Osteoblast (primary cell): ENCODE data around the gene LRP1B. TPM values are rescaled to one million over a fixed set of nuclear protein-coding genes. Genes with fewer than 3 reads are reported as not detected.

Experiments used
- DNase-seq: peaks from one replicate; pipeline ENCODE4 v3.0.0; 2011; ENCODE audit warnings: low spot score, mixed read lengths; ENCODE audit not compliant: insufficient read length; ENCODE audit errors: missing footprints
- H2AFZ ChIP-seq: 2 replicates; pipeline ENCODE4 v1.6.0; 2011; ENCODE audit warnings: mild to moderate bottlenecking, low read length
- H3K27ac ChIP-seq: 2 replicates; pipeline ENCODE4 v1.5.1; 2011; ENCODE audit warnings: mild to moderate bottlenecking, low read depth, low read length, moderate library complexity
- H3K27me3 ChIP-seq: 2 replicates; pipeline ENCODE4 v1.6.0; 2012; ENCODE audit warnings: mild to moderate bottlenecking, control low read depth, inconsistent platforms, low read length, moderate library complexity; ENCODE audit not compliant: insufficient read depth
- H3K36me3 ChIP-seq: 2 replicates; pipeline ENCODE4 v1.5.1; 2011; ENCODE audit warnings: mild to moderate bottlenecking, low read length, control low read depth, moderate library complexity; ENCODE audit not compliant: insufficient read depth
- H3K4me1 ChIP-seq: 2 replicates; pipeline ENCODE4 v1.5.1; 2011; ENCODE audit warnings: mild to moderate bottlenecking, low read length, control low read depth, moderate library complexity; ENCODE audit not compliant: insufficient read depth
- H3K4me2 ChIP-seq: 2 replicates; pipeline ENCODE4 v1.6.0; 2011; ENCODE audit warnings: mild to moderate bottlenecking, low read length; ENCODE audit not compliant: insufficient read depth
- H3K4me3 ChIP-seq: fragments of 200-600 bp; sonication (generic); 3 replicates; pipeline ENCODE4 v1.5.1; 2012; ENCODE audit warnings: mild to moderate bottlenecking, low read length, inconsistent platforms; ENCODE audit not compliant: insufficient read depth
- H3K79me2 ChIP-seq: 2 replicates; pipeline ENCODE4 v1.6.0; 2012; ENCODE audit warnings: mild to moderate bottlenecking, low read length, control low read depth, inconsistent platforms; ENCODE audit not compliant: insufficient read depth
- H3K9me3 ChIP-seq: 2 replicates; pipeline ENCODE4 v1.5.1; 2011; ENCODE audit warnings: low read depth, low read length, control low read depth
- H4K20me1 ChIP-seq: 2 replicates; pipeline ENCODE4 v1.6.0; 2012; ENCODE audit warnings: mild to moderate bottlenecking, low read length, control low read depth; ENCODE audit not compliant: insufficient read depth
- total RNA-seq: library from RNA; depleted of rRNA; stranded (reverse); fragments of >200 nt; gene quantifications from 2 replicates; pipeline ENCODE4 v1.2.3, GENCODE V29; 2012
- TF ChIP-seq, protein P1 (sequence below): IDR thresholded peaks from 2 replicates; pipeline ENCODE4 v1.5.1; 2011; ENCODE audit warnings: mild to moderate bottlenecking, low read depth, low read length, moderate library complexity; ENCODE audit errors: extremely low read depth

LRP1B gene
- total RNA-seq, 1 donor: not detected

DNA sequence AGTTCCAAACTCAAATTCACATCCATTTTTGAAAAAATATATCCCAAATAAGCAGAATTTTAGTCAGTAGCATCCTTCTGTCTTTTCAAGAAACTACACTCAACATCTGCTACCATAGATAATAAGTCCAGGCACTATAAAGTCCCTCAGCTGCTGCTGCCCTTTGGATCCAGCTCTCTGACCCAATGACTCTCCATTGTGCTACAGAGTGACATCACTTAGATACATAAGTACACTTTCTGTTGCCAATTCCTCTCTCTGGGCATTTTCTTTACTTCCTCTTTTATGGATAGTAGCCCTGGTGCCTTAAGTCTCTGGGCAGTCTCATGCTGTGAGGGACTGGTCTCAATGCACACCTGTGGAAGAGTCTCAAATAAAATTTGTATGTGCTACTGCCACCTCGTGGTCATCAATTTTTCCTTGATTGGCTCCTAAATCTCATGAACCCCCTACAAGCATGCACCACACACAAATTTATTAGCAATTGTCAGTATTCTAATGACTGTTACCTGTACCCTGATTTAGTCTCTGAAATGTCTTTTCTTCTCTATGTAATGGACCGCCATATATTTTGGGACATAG, 219.2 kb downstream of the LRP1B start:
- no peaks in the 10 kb centered on the region for H3K4me1 ChIP-seq
- no peaks in the 10 kb centered on the region for H3K79me2 ChIP-seq
- no peaks in the 10 kb centered on the region for H3K9me3 ChIP-seq
- no peak overlapping the region for H2AFZ ChIP-seq
- no peaks in the 10 kb centered on the region for H3K36me3 ChIP-seq
- H3K27me3 ChIP-seq: no peaks in the 10 kb centered on the region
- H4K20me1 ChIP-seq: no peaks in the 10 kb centered on the region
- no peak for DNase-seq
- H3K4me2 ChIP-seq: no peak overlapping the region
- no peak overlapping the region for H3K27ac ChIP-seq
- no peak overlapping the region for H3K4me3 ChIP-seq
- TF ChIP-seq, protein P1, sequence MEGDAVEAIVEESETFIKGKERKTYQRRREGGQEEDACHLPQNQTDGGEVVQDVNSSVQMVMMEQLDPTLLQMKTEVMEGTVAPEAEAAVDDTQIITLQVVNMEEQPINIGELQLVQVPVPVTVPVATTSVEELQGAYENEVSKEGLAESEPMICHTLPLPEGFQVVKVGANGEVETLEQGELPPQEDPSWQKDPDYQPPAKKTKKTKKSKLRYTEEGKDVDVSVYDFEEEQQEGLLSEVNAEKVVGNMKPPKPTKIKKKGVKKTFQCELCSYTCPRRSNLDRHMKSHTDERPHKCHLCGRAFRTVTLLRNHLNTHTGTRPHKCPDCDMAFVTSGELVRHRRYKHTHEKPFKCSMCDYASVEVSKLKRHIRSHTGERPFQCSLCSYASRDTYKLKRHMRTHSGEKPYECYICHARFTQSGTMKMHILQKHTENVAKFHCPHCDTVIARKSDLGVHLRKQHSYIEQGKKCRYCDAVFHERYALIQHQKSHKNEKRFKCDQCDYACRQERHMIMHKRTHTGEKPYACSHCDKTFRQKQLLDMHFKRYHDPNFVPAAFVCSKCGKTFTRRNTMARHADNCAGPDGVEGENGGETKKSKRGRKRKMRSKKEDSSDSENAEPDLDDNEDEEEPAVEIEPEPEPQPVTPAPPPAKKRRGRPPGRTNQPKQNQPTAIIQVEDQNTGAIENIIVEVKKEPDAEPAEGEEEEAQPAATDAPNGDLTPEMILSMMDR: no peak

DNA sequence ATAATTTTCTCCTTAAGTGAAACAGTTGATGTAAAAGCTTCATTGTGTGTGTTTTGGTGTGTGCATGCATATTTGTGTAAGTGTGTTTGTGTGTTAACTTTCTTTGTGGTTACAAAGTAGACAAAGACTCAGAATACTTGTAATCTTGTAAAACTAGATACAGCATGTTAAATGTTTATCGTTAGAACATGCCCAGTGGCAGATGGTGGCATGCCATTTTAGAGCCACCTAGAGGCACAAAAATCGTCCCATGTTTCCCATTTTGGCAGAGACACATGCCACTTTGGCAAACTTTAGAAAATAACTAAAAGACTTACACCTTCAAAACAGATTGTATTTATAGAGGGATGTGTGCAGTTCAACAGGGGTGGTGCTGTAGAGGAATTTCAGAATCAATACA, 224.1 kb downstream of the LRP1B start:
- no peak overlapping the region for H3K4me2 ChIP-seq
- no peak overlapping the region for H2AFZ ChIP-seq
- no peaks in the 10 kb centered on the region for H3K4me1 ChIP-seq
- no peaks in the 10 kb centered on the region for H3K27me3 ChIP-seq
- H3K79me2 ChIP-seq: no peaks in the 10 kb centered on the region
- no peak for DNase-seq
- TF ChIP-seq, protein P1: no peak
- H3K27ac ChIP-seq: no peak overlapping the region
- no peaks in the 10 kb centered on the region for H4K20me1 ChIP-seq
- H3K4me3 ChIP-seq: no peak overlapping the region
- no peaks in the 10 kb centered on the region for H3K9me3 ChIP-seq
- no peaks in the 10 kb centered on the region for H3K36me3 ChIP-seq

DNA sequence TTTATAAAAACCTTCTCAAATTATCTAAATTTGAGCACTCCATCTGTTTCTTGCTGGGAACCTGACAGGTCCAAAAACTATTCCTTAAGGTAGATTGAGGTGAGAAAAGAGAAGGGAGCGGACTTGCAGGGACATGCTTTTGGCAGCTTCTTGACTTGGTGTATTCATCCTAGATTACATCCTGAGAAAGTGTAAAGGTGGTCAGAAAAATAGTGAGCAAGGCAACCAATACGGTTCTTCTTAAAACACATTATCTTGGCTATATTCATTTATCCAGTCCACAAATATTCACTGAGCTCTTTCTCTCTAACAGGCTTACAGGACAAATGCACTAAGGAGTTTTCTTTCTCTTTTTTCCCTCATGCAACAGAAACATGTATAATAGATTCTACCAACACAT, 230.0 kb downstream of the LRP1B start:
- Histone ChIP-seq H3K36me3 (no peaks in the 10 kb centered on the region), H3K4me1 (no peaks in the 10 kb centered on the region), H3K4me2 (no peak overlapping the region), H4K20me1 (no peaks in the 10 kb centered on the region), H3K9me3 (no peaks in the 10 kb centered on the region), H3K27ac (no peak overlapping the region), H2AFZ (no peak overlapping the region), H3K79me2 (no peaks in the 10 kb centered on the region), H3K27me3 (no peaks in the 10 kb centered on the region), H3K4me3 (no peak overlapping the region)
- no peak for DNase-seq
- TF ChIP-seq, protein P1: no peak

DNA sequence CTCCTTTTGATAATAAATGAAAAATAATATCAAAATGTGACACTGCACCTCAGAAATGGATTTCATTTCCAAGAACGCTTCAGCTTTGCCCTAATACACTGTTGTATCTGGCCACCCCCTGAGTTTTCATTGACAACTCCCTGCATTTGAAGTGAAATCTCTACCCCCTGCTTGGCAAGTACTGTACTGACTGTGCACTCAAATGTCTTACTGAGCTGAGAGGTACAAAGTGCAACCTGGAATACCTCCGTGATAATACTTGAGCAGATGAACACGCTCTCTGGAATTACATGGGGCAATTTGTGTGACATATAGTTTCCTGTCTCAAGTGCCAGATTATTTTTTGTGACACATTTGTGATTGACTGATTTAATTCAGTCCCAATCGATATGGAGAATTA, 231.1 kb downstream of the LRP1B start:
- no peaks in the 10 kb centered on the region for H3K9me3 ChIP-seq
- H3K4me2 ChIP-seq: no peak overlapping the region
- no peaks in the 10 kb centered on the region for H3K79me2 ChIP-seq
- TF ChIP-seq, protein P1: no peak
- H3K27ac ChIP-seq: no peak overlapping the region
- no peak overlapping the region for H3K4me3 ChIP-seq
- H2AFZ ChIP-seq: no peak overlapping the region
- H3K27me3 ChIP-seq: no peaks in the 10 kb centered on the region
- H3K4me1 ChIP-seq: no peaks in the 10 kb centered on the region
- DNase-seq: no peak
- no peaks in the 10 kb centered on the region for H4K20me1 ChIP-seq
- no peaks in the 10 kb centered on the region for H3K36me3 ChIP-seq
